HEK293 (cell line): ENCODE measurements around the gene MBD3L4.

Experiments used
- CTCF ChIA-PET: fragments of 350-600 bp; formaldehyde crosslinking; extraction: SDS; loops from one replicate; lab custom pipeline; 2021; ENCODE audit warnings: antibody characterized with exemption; lab: Yijun Ruan, JAX
- POLR2A ChIA-PET: fragments of 300-600 bp; formaldehyde crosslinking; extraction: SDS; loops from one replicate; lab custom pipeline; 2020; ENCODE audit warnings: antibody characterized with exemption, inconsistent platforms; lab: Yijun Ruan, JAX
- H3K27ac ChIP-seq: fragments of 200-500 bp; sonication (Bioruptor generic); 2 replicates; pipeline ENCODE4 v1.5.1; 2014; ENCODE audit warnings: low read depth, low read length, control low read depth, inconsistent platforms; ENCODE audit errors: extremely low read depth
- H3K36me3 ChIP-seq, 2 experiments: fragments of 200-500 bp in 1 of 2; sonication (Bioruptor generic) in 1 of 2; 1 replicate in 1 of 2; 2 replicates in 1 of 2; pipeline ENCODE4 v1.5.1; 2014 to 2017; ENCODE audit warnings: inconsistent platforms in 2 of 2, low read length in 2 of 2; ENCODE audit not compliant: control insufficient read depth in 2 of 2, insufficient read depth in 1 of 2
- H3K4me1 ChIP-seq: fragments of 200-500 bp; sonication (Bioruptor generic); 2 replicates; pipeline ENCODE4 v1.5.1; 2014; ENCODE audit warnings: mild to moderate bottlenecking, low read length, inconsistent platforms; ENCODE audit not compliant: control insufficient read depth, insufficient read depth
- H3K4me3 ChIP-seq: 2 replicates; pipeline ENCODE4 v1.5.1; 2011; ENCODE audit warnings: low read depth, mild to moderate bottlenecking, control low read depth, low read length, moderate library complexity
- H3K9me3 ChIP-seq: fragments of 200-500 bp; sonication (Bioruptor generic); 2 replicates; pipeline ENCODE4 v1.5.1; 2014; ENCODE audit warnings: low read depth, low read length, inconsistent platforms; ENCODE audit not compliant: control insufficient read depth, insufficient read depth
- AEBP2 ChIP-seq: fragments of 450-650 bp; formaldehyde crosslinking; IDR thresholded peaks from 2 replicates; pipeline ENCODE4 v1.5.1; 2016; ENCODE audit warnings: missing biosample characterization, missing genetic modification characterization, borderline replicate concordance
- INSM2 ChIP-seq: fragments of 450-650 bp; formaldehyde crosslinking; IDR thresholded peaks from 2 replicates; pipeline ENCODE4 v1.5.1; 2016; ENCODE audit warnings: missing biosample characterization, missing genetic modification characterization
- KLF16 ChIP-seq: fragments of 450-650 bp; formaldehyde crosslinking; IDR thresholded peaks from 2 replicates; pipeline ENCODE4 v1.5.1; 2017; ENCODE audit warnings: missing biosample characterization, missing genetic modification characterization
- MYNN ChIP-seq: fragments of 450-650 bp; formaldehyde crosslinking; IDR thresholded peaks from 2 replicates; pipeline ENCODE4 v1.5.1; 2016; ENCODE audit warnings: missing biosample characterization, missing genetic modification characterization, borderline replicate concordance
- PRDM1 ChIP-seq: fragments of 450-650 bp; formaldehyde crosslinking; IDR thresholded peaks from 2 replicates; pipeline ENCODE4; 2016; ENCODE audit warnings: missing biosample characterization, missing genetic modification characterization
- SCRT2 ChIP-seq: fragments of 450-650 bp; formaldehyde crosslinking; IDR thresholded peaks from 2 replicates; pipeline ENCODE4 v1.5.1; 2016; ENCODE audit warnings: missing biosample characterization, missing genetic modification characterization
- ZBTB6 ChIP-seq: fragments of 450-650 bp; formaldehyde crosslinking; IDR thresholded peaks from 2 replicates; pipeline ENCODE4 v1.5.1; 2017; ENCODE audit warnings: missing biosample characterization, missing genetic modification characterization
- ZNF148 ChIP-seq: fragments of 450-650 bp; formaldehyde crosslinking; IDR thresholded peaks from 2 replicates; pipeline ENCODE4 v1.5.0; 2017; ENCODE audit warnings: missing biosample characterization, missing genetic modification characterization, borderline replicate concordance
- ZNF2 ChIP-seq: fragments of 450-650 bp; formaldehyde crosslinking; IDR thresholded peaks from 2 replicates; pipeline ENCODE4 v1.5.1; 2016; ENCODE audit warnings: missing biosample characterization, missing genetic modification characterization
- ZNF341 ChIP-seq: fragments of 450-650 bp; formaldehyde crosslinking; IDR thresholded peaks from 2 replicates; pipeline ENCODE4; 2016; ENCODE audit warnings: low read depth, missing biosample characterization, missing genetic modification characterization
- ZNF354C ChIP-seq: fragments of 450-650 bp; formaldehyde crosslinking; IDR thresholded peaks from 2 replicates; pipeline ENCODE4 v1.5.1; 2016; ENCODE audit warnings: missing biosample characterization, missing genetic modification characterization, low read depth, borderline replicate concordance
- ZNF394 ChIP-seq: fragments of 450-650 bp; formaldehyde crosslinking; IDR thresholded peaks from 2 replicates; pipeline ENCODE4 v1.5.1; 2016; ENCODE audit warnings: missing biosample characterization, missing genetic modification characterization, mild to moderate bottlenecking, moderate library complexity, borderline replicate concordance
- ZNF404 ChIP-seq: fragments of 450-650 bp; formaldehyde crosslinking; IDR thresholded peaks from 2 replicates; pipeline ENCODE4 v1.5.1; 2017; ENCODE audit warnings: missing biosample characterization, missing genetic modification characterization
- ZNF529 ChIP-seq: fragments of 450-650 bp; formaldehyde crosslinking; IDR thresholded peaks from 2 replicates; pipeline ENCODE4 v1.5.1; 2017; ENCODE audit warnings: missing genetic modification characterization, missing biosample characterization; ENCODE audit not compliant: insufficient replicate concordance
- ZNF549 ChIP-seq: fragments of 450-650 bp; IDR thresholded peaks from 2 replicates; pipeline ENCODE4 v1.5.1; 2018; ENCODE audit warnings: missing biosample characterization, missing genetic modification characterization, mild to moderate bottlenecking, inconsistent platforms, moderate library complexity
- ZNF596 ChIP-seq: fragments of 450-650 bp; IDR thresholded peaks from 2 replicates; pipeline ENCODE4 v1.5.0; 2018; ENCODE audit warnings: missing biosample characterization, mild to moderate bottlenecking, missing genetic modification characterization, moderate library complexity
- ZNF776 ChIP-seq: fragments of 450-650 bp; formaldehyde crosslinking; IDR thresholded peaks from 2 replicates; pipeline ENCODE4 v1.5.0; 2017; ENCODE audit warnings: missing biosample characterization, missing genetic modification characterization, borderline replicate concordance
- ZNF777 ChIP-seq: fragments of 450-650 bp; formaldehyde crosslinking; IDR thresholded peaks from 2 replicates; pipeline ENCODE4 v1.5.1; 2017; ENCODE audit warnings: missing biosample characterization, missing genetic modification characterization, borderline replicate concordance
- ZSCAN18 ChIP-seq: fragments of 450-650 bp; formaldehyde crosslinking; IDR thresholded peaks from 2 replicates; pipeline ENCODE4 v1.5.1; 2016; ENCODE audit warnings: missing biosample characterization, missing genetic modification characterization

The MBD3L4 gene

GRCh38 chr19:7013678-7014077 is 26.3 kb downstream of the MBD3L4 start:
- CTCF ChIA-PET: interaction anchor here (1.3 kb wide), 1 partner anchor 49 kb away, joined by 3 read pairs; no protein-coding TSS in a partner anchor
- Histone ChIP-seq H3K4me1 (no peaks in the 10 kb centered on the region), H3K4me3 (no peak overlapping the region), H3K36me3 (no peaks in the 10 kb centered on the region), H3K27ac (no peak overlapping the region), H3K9me3 (no peaks in the 10 kb centered on the region)
- POLR2A ChIA-PET: no interaction called here
- TF ChIP-seq SCRT2 (tag by site-specific recombination) (no peak), ZNF776 (tag by site-specific recombination) (no peak), MYNN (tag by site-specific recombination) (no peak), ZNF148 (tag by site-specific recombination) (no peak), ZNF404 (tag by site-specific recombination) (no peak), ZBTB6 (tag by site-specific recombination) (no peak)

GRCh38 chr19:7010722-7011593 is 29.0 kb downstream of the MBD3L4 start:
- no peak overlapping the region for H3K27ac ChIP-seq
- H3K36me3 ChIP-seq: no peaks in the 10 kb centered on the region
- CTCF ChIA-PET: interaction anchor here (0.7 kb wide), 1 partner anchor 267 kb away, joined by 3 read pairs; no protein-coding TSS in a partner anchor
- H3K9me3 ChIP-seq: no peaks in the 10 kb centered on the region
- no peak overlapping the region for H3K4me3 ChIP-seq
- TF ChIP-seq ZNF394 (tag by site-specific recombination) (no peak), PRDM1 (tag by site-specific recombination) (no peak), ZNF549 (no peak), KLF16 (tag by site-specific recombination) (no peak), ZNF354C (no peak), ZNF341 (tag by site-specific recombination) (no peak), ZSCAN18 (no peak), INSM2 (no peak), AEBP2 (tag by site-specific recombination) (no peak), ZNF529 (tag by site-specific recombination) (no peak), ZNF777 (tag by site-specific recombination) (no peak), ZNF596 (no peak), ZNF2 (tag by site-specific recombination) (no peak)
- no peaks in the 10 kb centered on the region for H3K4me1 ChIP-seq
- POLR2A ChIA-PET: no interaction called here
